ENCODE results near the gene OR52K2.
"Not testable (repeated sequence)": the region's sequence is repeated elsewhere in the genome, so short reads cannot be mapped to it uniquely, and the experiment has no call there.

OR52K2 gene

GRCh38 chr11:4448995-4449394 lies at the start of gene OR52K2:
TSS of gene OR52K2 (plus strand) at chr11:4449295. CDS start at chr11:4449340, 45 bp downstream.
- DNase-seq: no peak

- not testable (repeated sequence) for DNase-seq
Observed at GRCh38 chr11:4406206-4406605, 42.9 kb upstream of the OR52K2 start.

- DNase-seq: no peak
Observed at GRCh38 chr11:4416306-4416705, 32.8 kb upstream of the OR52K2 start.

GRCh38 chr11:4416816-4417215 lies 32.3 kb upstream of the OR52K2 start:
- no peak for DNase-seq

- no peak for DNase-seq
Observed at GRCh38 chr11:4418403-4418802, 30.7 kb upstream of the OR52K2 start.

- no peak for DNase-seq
Observed at GRCh38 chr11:4430051-4430450, 19.0 kb upstream of the OR52K2 start.

DNA sequence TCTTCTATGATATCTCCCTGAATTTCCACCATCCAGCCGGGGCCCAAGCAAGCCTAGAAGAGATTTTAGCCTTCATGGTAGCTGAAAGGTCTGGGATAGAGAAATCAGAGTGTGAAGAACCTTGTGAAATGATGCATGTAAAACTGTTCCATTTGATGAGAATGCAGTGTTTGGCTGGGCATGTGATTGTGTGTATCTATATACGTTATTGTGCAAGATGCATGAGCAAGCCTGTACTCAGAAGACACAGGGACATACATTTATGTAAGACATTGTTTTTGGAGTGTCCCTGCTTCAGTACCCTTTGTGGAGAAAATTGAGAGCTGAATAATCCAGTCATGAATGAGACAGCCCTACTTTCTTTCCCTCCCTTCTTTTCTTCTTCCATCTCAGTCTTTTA lies 15.2 kb upstream of the OR52K2 start:
- DNase-seq: no peak

DNA sequence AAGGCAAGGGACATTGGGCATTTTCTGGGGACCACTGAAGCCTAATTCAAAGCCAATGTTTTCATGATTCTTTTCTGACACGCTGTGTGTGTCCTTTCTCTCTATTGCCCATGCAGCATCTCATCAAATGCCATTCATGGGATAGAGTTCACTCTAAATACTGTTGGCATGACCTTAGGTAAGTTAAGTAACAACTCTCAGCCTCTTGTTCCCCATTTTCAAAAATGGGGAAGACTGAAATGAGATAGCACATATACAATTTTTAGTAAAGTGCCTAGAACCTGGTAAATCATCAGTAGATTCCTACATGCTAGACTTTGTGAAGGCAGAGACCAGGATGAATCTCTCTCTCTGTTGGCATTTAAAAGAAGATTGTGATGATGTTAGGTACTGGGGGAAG lies 12.7 kb upstream of the OR52K2 start:
- no peak for DNase-seq

DNA sequence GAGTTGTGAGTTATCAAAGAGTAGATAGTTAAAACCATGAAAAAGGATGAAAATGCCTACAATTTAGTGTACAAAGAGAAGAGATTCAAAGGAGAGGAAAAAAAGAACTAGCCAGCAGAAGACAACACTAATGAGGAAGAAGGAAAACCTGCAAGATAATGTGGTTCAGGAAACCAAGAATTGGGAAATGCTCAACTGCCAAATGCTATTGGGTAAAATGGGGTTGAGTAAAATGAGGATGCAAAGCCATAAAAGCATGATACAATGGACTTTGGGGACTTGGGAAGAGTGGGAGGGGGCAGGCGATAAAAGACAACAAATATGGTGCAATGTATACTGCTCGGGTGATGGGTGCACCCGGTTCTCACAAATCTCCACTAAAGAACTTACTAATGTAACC lies 7.6 kb upstream of the OR52K2 start:
- DNase-seq: no peak

DNA sequence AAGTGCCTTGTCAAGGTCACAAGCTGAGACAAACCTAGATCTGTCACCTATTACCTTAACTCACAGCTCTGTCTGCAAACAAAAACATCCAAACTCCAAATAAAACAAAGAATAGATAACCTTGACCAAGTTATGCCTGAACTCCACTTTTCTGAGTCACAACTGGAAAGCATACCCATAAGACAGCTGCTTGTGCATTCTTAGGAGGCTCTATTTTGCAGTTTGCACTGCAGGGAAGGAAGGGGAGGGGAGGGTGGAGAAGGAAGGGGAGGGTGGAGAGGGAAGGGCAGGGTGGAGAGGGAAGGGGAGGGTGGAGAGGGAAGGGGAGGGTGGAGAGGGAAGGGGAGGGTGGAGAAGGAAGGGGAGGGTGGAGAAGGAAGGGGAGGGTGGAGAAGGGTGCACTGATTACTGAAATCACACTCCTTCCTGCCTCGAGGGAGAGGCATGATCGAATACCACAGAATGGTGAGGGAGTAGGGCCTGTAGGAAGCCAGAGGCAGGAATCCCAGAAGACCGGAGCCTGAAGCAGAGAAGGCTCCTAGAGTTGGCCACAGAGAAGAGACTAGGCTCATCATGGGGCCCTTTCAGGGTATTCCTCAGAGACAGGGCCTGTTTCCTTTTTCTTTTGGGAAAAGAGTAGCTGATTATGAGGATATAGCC lies 5.7 kb upstream of the OR52K2 start:
- no peak for DNase-seq

DNA sequence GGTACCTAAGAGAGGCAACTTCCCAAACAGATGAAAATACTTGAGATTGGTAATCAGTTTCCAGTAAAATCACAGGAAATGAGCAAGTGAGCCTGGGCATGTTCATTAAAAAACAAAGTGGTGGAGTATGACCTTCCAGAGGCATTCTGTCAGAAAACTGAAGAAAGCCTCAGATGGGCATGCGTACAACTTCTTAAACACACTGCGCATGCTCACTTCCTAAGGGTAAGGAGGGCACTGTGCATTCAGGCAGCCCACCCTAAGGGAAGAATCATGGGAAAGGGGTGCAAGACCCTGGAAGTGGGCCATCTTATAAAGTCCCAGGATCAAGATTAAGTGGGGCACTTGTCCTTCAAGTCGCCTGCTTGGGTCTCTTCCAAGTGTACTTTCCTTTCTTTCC lies 4.0 kb downstream of the OR52K2 start:
- no peak for DNase-seq

- no peak for DNase-seq
Observed at GRCh38 chr11:4454021-4454420, 4.9 kb downstream of the OR52K2 start.

- peak in 4 of 56 donors; percentile 3 to 35 (median 19) for DNase-seq
Observed at GRCh38 chr11:4455419-4455818, 6.3 kb downstream of the OR52K2 start.

GRCh38 chr11:4459500-4459899 lies 10.4 kb downstream of the OR52K2 start:
- DNase-seq: peak in 4 of 56 donors; percentile 11 to 42 (median 22)

GRCh38 chr11:4460151-4460550 lies 11.1 kb downstream of the OR52K2 start:
- no peak for DNase-seq

GRCh38 chr11:4464216-4465159 lies 15.4 kb downstream of the OR52K2 start:
- no peak for DNase-seq

DNA sequence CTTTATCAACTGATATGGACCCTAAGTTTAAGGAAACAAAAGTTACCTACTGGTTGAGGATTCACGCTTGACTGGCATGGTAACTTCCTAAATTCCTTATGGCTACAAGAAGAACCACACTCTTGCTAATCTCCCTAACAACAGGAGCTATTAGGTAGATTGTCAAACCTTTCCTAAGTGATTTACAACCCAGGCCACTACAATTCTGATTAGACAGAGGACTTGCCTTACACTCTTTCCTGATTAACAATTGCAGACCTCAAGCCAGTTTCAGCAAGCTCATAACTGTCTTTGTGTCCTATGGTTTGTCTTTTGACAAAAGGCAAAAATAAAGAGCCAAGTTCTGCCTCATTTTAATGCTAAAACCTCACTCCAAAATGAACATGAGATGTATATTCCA lies 16.3 kb downstream of the OR52K2 start:
- no peak for DNase-seq

- no peak for DNase-seq
Observed at GRCh38 chr11:4466131-4466870, 17.2 kb downstream of the OR52K2 start.

DNA sequence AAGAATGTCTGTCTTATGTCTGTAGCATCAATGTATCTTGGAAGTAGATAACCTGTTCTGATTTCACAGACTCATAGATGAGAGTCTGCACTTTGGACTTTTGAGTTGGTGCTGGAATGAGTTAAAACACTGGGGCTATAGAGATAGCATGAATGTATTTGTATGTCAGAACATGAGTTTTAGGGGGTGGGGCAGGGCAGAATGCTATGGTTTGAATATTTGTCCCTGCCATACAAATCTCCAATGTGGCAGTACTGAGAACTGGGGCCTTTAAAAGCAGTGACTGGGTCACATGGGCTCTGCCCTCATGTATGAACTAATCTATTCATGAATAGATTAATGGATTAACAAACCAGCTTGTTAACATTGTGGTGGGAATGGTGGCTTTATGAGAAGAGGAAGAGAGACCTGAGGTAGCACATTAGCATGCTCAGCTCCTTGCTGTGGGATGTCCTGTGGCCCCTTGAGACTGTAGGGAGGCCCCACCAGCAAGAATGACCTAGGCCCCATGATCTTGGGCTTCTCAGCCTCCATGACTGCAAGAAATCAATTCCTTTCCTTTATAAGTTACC lies 17.9 kb downstream of the OR52K2 start:
- DNase-seq: no peak

GRCh38 chr11:4467811-4468606 lies 18.9 kb downstream of the OR52K2 start:
- no peak for DNase-seq

DNA sequence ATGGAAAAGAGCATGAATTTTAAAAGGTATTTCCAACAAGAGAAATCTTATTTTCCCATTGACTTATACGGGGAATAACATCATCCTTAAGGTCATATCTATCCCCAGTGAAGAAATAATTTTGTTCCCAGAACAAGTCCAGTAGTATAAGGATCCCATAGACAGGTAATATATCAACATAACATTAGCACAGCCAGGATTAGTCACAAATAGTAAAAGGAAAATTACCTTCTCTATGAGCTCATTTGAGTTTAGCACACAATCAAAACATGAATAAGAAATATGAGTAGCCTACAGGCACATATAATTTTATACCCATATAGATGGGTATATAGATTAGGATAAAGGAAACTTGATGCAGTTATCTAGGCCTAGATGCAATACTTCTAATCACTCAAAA lies 30.5 kb downstream of the OR52K2 start:
- no peak for DNase-seq

All from amygdala (tissue), 56 donors.